ENCODE results near the gene GALR2.

GALR2 gene

GRCh38 chr17:76079956-76080767 lies 5.6 kb downstream of the GALR2 start:
- DNase-seq (ENCODE audit: low read depth in 2 of 2) = no peak

GRCh38 chr17:76080768-76081287 lies 6.2 kb downstream of the GALR2 start:
- no peak for DNase-seq (ENCODE audit: low read depth in 2 of 2)

GRCh38 chr17:76081295-76082210 lies 7.0 kb downstream of the GALR2 start:
- no peak for DNase-seq (ENCODE audit: low read depth in 2 of 2)

GRCh38 chr17:76082326-76083251 lies 8.0 kb downstream of the GALR2 start:
- no peak for DNase-seq (ENCODE audit: low read depth in 2 of 2)

GRCh38 chr17:76083536-76084182 lies 9.1 kb downstream of the GALR2 start:
- no peak for DNase-seq (ENCODE audit: low read depth in 2 of 2)

- no peak for DNase-seq (ENCODE audit: low read depth in 2 of 2)
These were observed 10.6 kb downstream of the GALR2 start for GRCh38 chr17:76085066-76085730.

- DNase-seq (ENCODE audit: low read depth in 2 of 2) = no peak
These were observed 11.3 kb downstream of the GALR2 start for GRCh38 chr17:76085731-76086366.

- no peak for DNase-seq (ENCODE audit: low read depth in 2 of 2)
These were observed 11.8 kb downstream of the GALR2 start for GRCh38 chr17:76086384-76086783.

GRCh38 chr17:76087531-76087930 lies 12.9 kb downstream of the GALR2 start:
- no peak for DNase-seq (ENCODE audit: low read depth in 2 of 2)

GRCh38 chr17:76088041-76088867 lies 13.7 kb downstream of the GALR2 start:
- no peak for DNase-seq (ENCODE audit: low read depth in 2 of 2)

GRCh38 chr17:76088868-76089576 lies 14.4 kb downstream of the GALR2 start:
- DNase-seq (ENCODE audit: low read depth in 2 of 2) = no peak

- DNase-seq (ENCODE audit: low read depth in 2 of 2) = no peak
These were observed 15.3 kb downstream of the GALR2 start for GRCh38 chr17:76089680-76090516.

GRCh38 chr17:76090517-76091129 lies 16.0 kb downstream of the GALR2 start:
- no peak for DNase-seq (ENCODE audit: low read depth in 2 of 2)

- DNase-seq (ENCODE audit: low read depth in 2 of 2) = no peak
These were observed 17.1 kb downstream of the GALR2 start for GRCh38 chr17:76091526-76092286.

- no peak for DNase-seq (ENCODE audit: low read depth in 2 of 2)
These were observed 18.2 kb downstream of the GALR2 start for GRCh38 chr17:76092526-76093413.

Data from fibroblast of skin of left quadriceps (primary cell).